Testis (tissue), 3 donors: ENCODE measurements around the gene C12orf75. TPM values are rescaled to one million over a fixed set of nuclear protein-coding genes. Genes with fewer than 3 reads are reported as not detected.

Experiments used
- DNase-seq: peaks from one replicate; pipeline ENCODE4 v3.0.0-alpha.2; 2019
- H3K27ac ChIP-seq, 2 donors: fragments of 200-600 bp; sonication (generic); one replicate each; pipeline ENCODE4 v1.5.1; 2019
- H3K27me3 ChIP-seq: fragments of 200-600 bp; sonication (generic); one replicate; pipeline ENCODE4 v1.5.1; 2019
- H3K36me3 ChIP-seq: fragments of 200-600 bp; sonication (generic); one replicate; pipeline ENCODE4 v1.5.1; 2017; ENCODE audit warnings: low read depth; ENCODE audit errors: missing control alignments
- H3K4me1 ChIP-seq: fragments of 200-600 bp; sonication (generic); one replicate; pipeline ENCODE4 v1.5.1; 2019
- H3K4me3 ChIP-seq, 2 donors: fragments of 200-600 bp; sonication (generic); one replicate each; pipeline ENCODE4 v1.5.1; 2017 to 2019
- H3K9me3 ChIP-seq: fragments of 200-600 bp; sonication (generic); one replicate; pipeline ENCODE4 v1.5.1; 2017
- CTCF ChIP-seq, 3 experiments: fragments of 450-650 bp in 2 of 3; fragments of 200-600 bp in 1 of 3; sonication (generic) in 1 of 3; IDR thresholded peaks; one replicate each; pipeline ENCODE4 v1.5.1; 2016 to 2019; ENCODE audit warnings: antibody characterized with exemption in 3 of 3, mild to moderate bottlenecking in 2 of 3, moderate library complexity in 1 of 3
- POLR2A ChIP-seq: fragments of 450-650 bp; IDR thresholded peaks from one replicate; pipeline ENCODE4 v1.6.1; 2017; ENCODE audit warnings: antibody characterized with exemption, mild to moderate bottlenecking, moderate library complexity
- WGBS, 2 donors: methylation state at CpG; one replicate each; pipeline ENCODE4 v1.1.5; 2018; 5-methylcytosine and 5-hydroxymethylcytosine counted together
- intact Hi-C: fragments of 100-400 bp; cut with DNase I; formaldehyde crosslinking; loops from one replicate; pipeline ENCODE4 v1.15.1; 2023; ENCODE audit warnings: low total_unique reads
- polyA plus RNA-seq: library from polyadenylated mRNA; stranded (reverse); fragments of 350-450 nt; fragmentation: Illumina TruSeq; extraction: RNeasy Lipid Tissue Mini Kit (QIAGEN cat#74804); gene quantifications from one replicate; pipeline ENCODE4 v1.2.3, GENCODE V29; 2014; ENCODE audit warnings: low read depth, low replicate concordance; ENCODE audit not compliant: insufficient read depth
- total RNA-seq, 2 donors: library from RNA; depleted of rRNA; stranded (reverse); fragments of >200 nt; gene quantifications; one replicate each; pipeline ENCODE4 v1.2.3, GENCODE V29; 2016

The C12orf75 gene
- total and polyA plus RNA-seq, 3 donors from 2014 or later = 112 to 144 (median 121) TPM

DNA sequence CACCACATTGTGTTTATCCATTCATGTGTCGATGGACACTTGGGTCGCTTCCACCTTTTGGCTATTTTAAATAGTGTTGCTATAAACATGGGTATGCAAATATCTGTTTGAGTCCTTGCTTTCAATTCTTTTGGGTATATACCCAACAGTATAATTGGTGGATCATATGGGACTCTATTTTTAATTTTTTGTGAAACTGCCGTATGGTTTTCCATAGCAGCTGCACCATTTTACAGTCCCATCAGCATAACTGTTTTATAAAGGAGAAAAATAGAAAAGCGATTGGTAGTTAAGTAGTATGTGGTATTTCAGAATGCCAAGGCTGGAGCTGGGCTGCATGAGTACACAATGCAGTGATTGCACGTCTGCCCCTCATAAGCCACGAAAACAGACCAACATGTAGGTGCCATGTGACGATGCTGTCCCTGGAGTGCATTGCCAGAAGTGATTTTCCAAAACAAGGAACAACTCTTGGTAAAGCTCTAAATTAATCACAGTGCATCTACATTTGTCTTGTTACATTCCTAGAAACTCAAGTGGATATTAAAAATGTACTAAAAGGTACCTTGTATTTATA, 83.5 kb downstream of the C12orf75 start:
- H3K9me3 ChIP-seq = no peaks in the 10 kb centered on the region
- no peak for TF ChIP-seq CTCF (IDR thresholded peaks at IDR 0.05)
- intact Hi-C loops = no loop called here
- no peaks in the 10 kb centered on the region for H3K36me3 ChIP-seq
- 95 to 96% methylated on average over 7 of the region's 7 CpGs for WGBS, 2 donors
- H3K4me1 ChIP-seq = peaks cover 6% of the 10 kb centered on the region
- H3K27me3 ChIP-seq = no peaks in the 10 kb centered on the region
- H3K27ac ChIP-seq = no peak overlapping the region
- no peak overlapping the region for H3K4me3 ChIP-seq
- DNase-seq = no peak

DNA sequence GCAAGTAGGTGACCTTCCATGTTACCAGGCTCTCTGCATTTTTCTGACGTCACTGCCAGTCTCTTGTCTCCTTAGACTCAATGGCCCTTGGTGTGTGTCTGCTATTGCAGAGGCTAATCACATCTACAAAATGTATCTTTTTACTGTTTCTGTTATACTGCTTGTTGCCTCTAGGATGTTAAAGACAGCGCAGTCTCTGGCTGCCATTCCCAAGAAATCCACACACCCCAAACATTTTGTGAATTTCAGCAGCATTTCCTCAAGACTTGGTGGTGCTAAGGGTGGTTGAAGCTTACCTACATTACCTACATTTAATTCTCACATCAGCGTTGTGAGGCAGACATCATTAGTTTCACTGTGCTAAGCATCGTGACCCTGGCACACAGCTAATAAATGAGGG, 87.2 kb downstream of the C12orf75 start:
- intact Hi-C loops = no loop called here
- no peaks in the 10 kb centered on the region for H3K27me3 ChIP-seq
- no peak for DNase-seq
- H3K36me3 ChIP-seq = no peaks in the 10 kb centered on the region
- no peak overlapping the region for H3K27ac ChIP-seq
- peaks cover 6% of the 10 kb centered on the region for H3K4me1 ChIP-seq
- no peaks in the 10 kb centered on the region for H3K9me3 ChIP-seq
- H3K4me3 ChIP-seq = no peak overlapping the region
- TF ChIP-seq POLR2A (no peak), CTCF (IDR thresholded peaks at IDR 0.05) (peak in 1 of 3 experiments; percentile 24)
- WGBS, 2 donors = 44 to 46% methylated on average over 4 of the region's 4 CpGs

DNA sequence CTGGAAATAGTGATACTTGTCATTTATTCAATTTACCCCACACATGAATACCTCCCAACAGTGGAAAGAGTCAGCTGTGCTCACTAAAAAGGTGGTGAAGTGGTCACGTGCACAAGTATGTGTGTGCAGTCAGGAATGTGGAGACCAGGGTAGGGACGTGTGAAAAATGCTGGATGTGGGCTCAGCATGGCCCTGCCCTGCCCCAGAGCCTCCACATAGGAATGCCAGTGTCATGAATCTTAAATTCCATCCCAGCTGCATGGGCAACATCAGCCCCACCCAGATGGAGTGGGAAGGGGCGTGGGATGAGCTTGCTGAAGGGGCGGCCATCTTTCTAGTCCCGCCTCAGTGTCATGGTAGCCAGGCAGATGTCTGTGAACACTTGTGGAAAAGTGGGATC, 87.7 kb downstream of the C12orf75 start:
- no peak overlapping the region for H3K27ac ChIP-seq
- no peak for TF ChIP-seq POLR2A
- TF ChIP-seq CTCF (IDR thresholded peaks at IDR 0.05) = no peak
- intact Hi-C loops = no loop called here
- H3K4me3 ChIP-seq = no peak overlapping the region
- no peaks in the 10 kb centered on the region for H3K27me3 ChIP-seq
- H3K36me3 ChIP-seq = no peaks in the 10 kb centered on the region
- H3K9me3 ChIP-seq = no peaks in the 10 kb centered on the region
- 89 to 90% methylated on average over 2 to 5 of the region's 5 CpGs for WGBS, 2 donors
- H3K4me1 ChIP-seq = peaks cover 6% of the 10 kb centered on the region
- no peak for DNase-seq

GRCh38 chr12:105418821-105419291, 88.4 kb downstream of the C12orf75 start:
- TF ChIP-seq CTCF (IDR thresholded peaks at IDR 0.05) (no peak), POLR2A (no peak)
- intact Hi-C loops = no loop called here
- no peaks in the 10 kb centered on the region for H3K27me3 ChIP-seq
- H3K9me3 ChIP-seq = no peaks in the 10 kb centered on the region
- H3K36me3 ChIP-seq = no peaks in the 10 kb centered on the region
- WGBS, 2 donors = 60 to 63% methylated on average over 7 of the region's 7 CpGs
- no peak for DNase-seq
- peaks cover 6% of the 10 kb centered on the region for H3K4me1 ChIP-seq
- no peak overlapping the region for H3K4me3 ChIP-seq
- H3K27ac ChIP-seq = no peak overlapping the region

- H3K27me3 ChIP-seq = no peaks in the 10 kb centered on the region
- no peak for TF ChIP-seq CTCF (IDR thresholded peaks at IDR 0.05)
- no peak for TF ChIP-seq POLR2A
Measured at GRCh38 chr12:105419606-105420005, 89.1 kb downstream of the C12orf75 start.

More at GRCh38 chr12:105419606-105420005, 89.1 kb downstream of the C12orf75 start:
- Histone ChIP-seq H3K4me1 (peaks cover 6% of the 10 kb centered on the region), H3K36me3 (no peaks in the 10 kb centered on the region), H3K9me3 (no peaks in the 10 kb centered on the region), H3K27ac (no peak overlapping the region), H3K4me3 (no peak overlapping the region)
- WGBS, 2 donors = 88 to 95% methylated on average over 3 of the region's 3 CpGs
- no peak for DNase-seq
- intact Hi-C loops = loop anchor here (5.0 kb wide), 1 partner anchor 718 kb away; the partner anchor contains the start of gene NUAK1
